ENCODE data around the gene CASP2. TPM values are rescaled to one million over a fixed set of nuclear protein-coding genes. Genes with fewer than 3 reads are reported as not detected.
A peak's percentile ranks its signal among the peaks of the same experiment; 100 is the strongest.

Gene CASP2
- total RNA-seq, 1 donor from 2014 or later: 110 TPM

- Mint-ChIP-seq H3K4me1 (peaks cover 11% of the 10 kb centered on the region), H3K4me3 (no peak overlapping the region), H3K36me3 (ENCODE audit: low read depth) (no peaks in the 10 kb centered on the region), H3K27ac (no peak overlapping the region), H3K27me3 (peaks cover 51% of the 10 kb centered on the region), H3K9me3 (no peaks in the 10 kb centered on the region)
- no peak for DNase-seq
- intact Hi-C loops (cut with micrococcal nuclease): no loop called here
These were observed 53.7 kb downstream of the CASP2 start for GRCh38 chr7:143341842-143342241.

GRCh38 chr7:143343596-143343995 lies 55.4 kb downstream of the CASP2 start:
- H3K4me3 Mint-ChIP-seq: no peak overlapping the region
- H3K9me3 Mint-ChIP-seq: no peaks in the 10 kb centered on the region
- H3K4me1 Mint-ChIP-seq: peaks cover 18% of the 10 kb centered on the region
- H3K27me3 Mint-ChIP-seq: peaks cover 55% of the 10 kb centered on the region
- H3K27ac Mint-ChIP-seq: no peak overlapping the region
- intact Hi-C loops (cut with micrococcal nuclease): no loop called here
- H3K36me3 Mint-ChIP-seq (ENCODE audit: low read depth): no peaks in the 10 kb centered on the region
- no peak for DNase-seq

GRCh38 chr7:143345428-143345900 lies 57.3 kb downstream of the CASP2 start:
- peak overlapping the region; percentile 77 for H3K4me3 Mint-ChIP-seq
- H3K4me1 Mint-ChIP-seq: peaks cover 18% of the 10 kb centered on the region
- peak; percentile 90 for DNase-seq
- no peaks in the 10 kb centered on the region for H3K9me3 Mint-ChIP-seq
- peak overlapping the region; percentile 52 for H3K27ac Mint-ChIP-seq
- no peaks in the 10 kb centered on the region for H3K36me3 Mint-ChIP-seq (ENCODE audit: low read depth)
- intact Hi-C loops (cut with micrococcal nuclease): loop anchor here (1.0 to 5.0 kb wide), 2 partner anchors 37 to 105 kb away; partner anchors contain the start of gene ZYX
- peaks cover 50% of the 10 kb centered on the region for H3K27me3 Mint-ChIP-seq

GRCh38 chr7:143346018-143346417 lies 57.9 kb downstream of the CASP2 start:
- no peak for DNase-seq
- Mint-ChIP-seq H3K4me1 (peaks cover 18% of the 10 kb centered on the region), H3K36me3 (ENCODE audit: low read depth) (no peaks in the 10 kb centered on the region), H3K9me3 (no peaks in the 10 kb centered on the region), H3K27ac (no peak overlapping the region), H3K27me3 (peaks cover 50% of the 10 kb centered on the region), H3K4me3 (no peak overlapping the region)
- intact Hi-C loops (cut with micrococcal nuclease): loop anchor here (5.0 kb wide), 1 partner anchor 36 kb away; the partner anchor contains the start of gene ZYX

GRCh38 chr7:143347950-143348349 lies 59.8 kb downstream of the CASP2 start:
- Mint-ChIP-seq H3K4me1 (peaks cover 20% of the 10 kb centered on the region), H3K27me3 (peaks cover 45% of the 10 kb centered on the region), H3K36me3 (ENCODE audit: low read depth) (no peaks in the 10 kb centered on the region), H3K4me3 (no peak overlapping the region), H3K9me3 (no peaks in the 10 kb centered on the region), H3K27ac (no peak overlapping the region)
- DNase-seq: no peak
- intact Hi-C loops (cut with micrococcal nuclease): loop anchor here (5.0 kb wide), 1 partner anchor 34 kb away; the partner anchor contains the start of gene ZYX

GRCh38 chr7:143351060-143351459 lies 62.9 kb downstream of the CASP2 start:
- peaks cover 11% of the 10 kb centered on the region for H3K4me1 Mint-ChIP-seq
- H3K27ac Mint-ChIP-seq: no peak overlapping the region
- intact Hi-C loops (cut with micrococcal nuclease): no loop called here
- no peak overlapping the region for H3K4me3 Mint-ChIP-seq
- DNase-seq: no peak
- no peaks in the 10 kb centered on the region for H3K9me3 Mint-ChIP-seq
- H3K27me3 Mint-ChIP-seq: peaks cover 36% of the 10 kb centered on the region
- H3K36me3 Mint-ChIP-seq (ENCODE audit: low read depth): no peaks in the 10 kb centered on the region

GRCh38 chr7:143351574-143351973 lies 63.4 kb downstream of the CASP2 start:
- intact Hi-C loops (cut with micrococcal nuclease): no loop called here
- Mint-ChIP-seq H3K9me3 (no peaks in the 10 kb centered on the region), H3K27me3 (peaks cover 31% of the 10 kb centered on the region)

GRCh38 chr7:143352531-143353002 lies 64.4 kb downstream of the CASP2 start:
- peaks cover 8% of the 10 kb centered on the region for H3K4me1 Mint-ChIP-seq
- H3K4me3 Mint-ChIP-seq: no peak overlapping the region
- no peak overlapping the region for H3K27ac Mint-ChIP-seq
- H3K9me3 Mint-ChIP-seq: no peaks in the 10 kb centered on the region
- H3K27me3 Mint-ChIP-seq: peaks cover 24% of the 10 kb centered on the region
- intact Hi-C loops (cut with micrococcal nuclease): no loop called here
- DNase-seq: no peak
- H3K36me3 Mint-ChIP-seq (ENCODE audit: low read depth): no peaks in the 10 kb centered on the region

More at GRCh38 chr7:143351574-143351973, 63.4 kb downstream of the CASP2 start:
- no peak overlapping the region for H3K4me3 Mint-ChIP-seq
- no peak for DNase-seq
- no peak overlapping the region for H3K27ac Mint-ChIP-seq
- no peaks in the 10 kb centered on the region for H3K36me3 Mint-ChIP-seq (ENCODE audit: low read depth)
- peaks cover 11% of the 10 kb centered on the region for H3K4me1 Mint-ChIP-seq

- H3K27me3 Mint-ChIP-seq: peaks cover 20% of the 10 kb centered on the region
- H3K4me1 Mint-ChIP-seq: peaks cover 2% of the 10 kb centered on the region
- no peak for DNase-seq
- no peak overlapping the region for H3K27ac Mint-ChIP-seq
- intact Hi-C loops (cut with micrococcal nuclease): no loop called here
- no peaks in the 10 kb centered on the region for H3K9me3 Mint-ChIP-seq
- H3K36me3 Mint-ChIP-seq (ENCODE audit: low read depth): no peaks in the 10 kb centered on the region
- H3K4me3 Mint-ChIP-seq: no peak overlapping the region
These were observed 66.2 kb downstream of the CASP2 start for GRCh38 chr7:143354376-143354775.

- H3K36me3 Mint-ChIP-seq (ENCODE audit: low read depth): no peaks in the 10 kb centered on the region
- H3K27me3 Mint-ChIP-seq: peaks cover 20% of the 10 kb centered on the region
- no peak overlapping the region for H3K27ac Mint-ChIP-seq
- H3K9me3 Mint-ChIP-seq: no peaks in the 10 kb centered on the region
- H3K4me1 Mint-ChIP-seq: peaks cover 2% of the 10 kb centered on the region
- no peak for DNase-seq
- no peak overlapping the region for H3K4me3 Mint-ChIP-seq
- intact Hi-C loops (cut with micrococcal nuclease): no loop called here
These were observed 66.8 kb downstream of the CASP2 start for GRCh38 chr7:143354965-143355364.

- peaks cover 5% of the 10 kb centered on the region for H3K4me1 Mint-ChIP-seq
- H3K4me3 Mint-ChIP-seq: no peak overlapping the region
- H3K36me3 Mint-ChIP-seq (ENCODE audit: low read depth): no peaks in the 10 kb centered on the region
- H3K27ac Mint-ChIP-seq: no peak overlapping the region
- no peaks in the 10 kb centered on the region for H3K9me3 Mint-ChIP-seq
- no peak for DNase-seq
- peaks cover 27% of the 10 kb centered on the region for H3K27me3 Mint-ChIP-seq
- intact Hi-C loops (cut with micrococcal nuclease): no loop called here
These were observed 67.6 kb downstream of the CASP2 start for GRCh38 chr7:143355450-143356385.

- Mint-ChIP-seq H3K27me3 (peaks cover 35% of the 10 kb centered on the region), H3K36me3 (ENCODE audit: low read depth) (no peaks in the 10 kb centered on the region), H3K4me3 (no peak overlapping the region), H3K9me3 (no peaks in the 10 kb centered on the region), H3K27ac (no peak overlapping the region), H3K4me1 (peaks cover 7% of the 10 kb centered on the region)
- intact Hi-C loops (cut with micrococcal nuclease): no loop called here
- no peak for DNase-seq
These were observed 68.4 kb downstream of the CASP2 start for GRCh38 chr7:143356414-143357050.
